Muscle of back (tissue), 11 donors: ENCODE data around the gene MPDZ. TPM values are rescaled to one million over a fixed set of nuclear protein-coding genes. Genes with fewer than 3 reads are reported as not detected.

Experiments used
- DNase-seq, 3 donors: peaks; one replicate each; pipeline versions ENCODE4 v3.0.0 to v3.0.0-alpha.2; 2013
- polyA plus RNA-seq, 10 donors: library from polyadenylated mRNA; unstranded; fragments of 120-200 nt; gene quantifications; one replicate each; pipeline ENCODE4 v1.2.1, GENCODE V29; 2013; ENCODE audit not compliant: insufficient read length in 10 of 10

Gene MPDZ
- polyA plus RNA-seq, 10 donors: 30.2 to 52.0 (median 39.3) TPM

- DNase-seq: no peak
Observed at GRCh38 chr9:13137426-13137825, 142.1 kb downstream of the MPDZ start.

DNA sequence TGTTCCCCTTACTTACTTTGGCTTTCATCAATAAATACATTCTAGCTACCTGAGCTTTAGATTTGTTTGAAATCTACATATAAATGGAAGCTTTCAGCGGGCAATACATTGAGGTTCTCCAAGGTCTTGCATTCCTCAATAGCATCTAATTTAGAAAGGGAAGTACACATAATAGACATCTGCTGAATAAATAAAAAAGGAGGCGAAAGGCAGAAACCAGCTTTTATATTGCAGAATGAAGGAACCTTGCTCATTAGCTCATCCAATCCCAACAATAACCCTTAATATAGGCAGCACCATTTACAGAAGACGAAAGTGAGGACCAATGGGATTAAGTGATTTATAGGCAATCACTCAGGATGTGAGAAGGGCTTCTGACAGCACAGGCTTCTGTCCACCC lies 147.5 kb downstream of the MPDZ start:
- no peak for DNase-seq

- no peak for DNase-seq
Observed at GRCh38 chr9:13131416-13131815, 148.1 kb downstream of the MPDZ start.

DNA sequence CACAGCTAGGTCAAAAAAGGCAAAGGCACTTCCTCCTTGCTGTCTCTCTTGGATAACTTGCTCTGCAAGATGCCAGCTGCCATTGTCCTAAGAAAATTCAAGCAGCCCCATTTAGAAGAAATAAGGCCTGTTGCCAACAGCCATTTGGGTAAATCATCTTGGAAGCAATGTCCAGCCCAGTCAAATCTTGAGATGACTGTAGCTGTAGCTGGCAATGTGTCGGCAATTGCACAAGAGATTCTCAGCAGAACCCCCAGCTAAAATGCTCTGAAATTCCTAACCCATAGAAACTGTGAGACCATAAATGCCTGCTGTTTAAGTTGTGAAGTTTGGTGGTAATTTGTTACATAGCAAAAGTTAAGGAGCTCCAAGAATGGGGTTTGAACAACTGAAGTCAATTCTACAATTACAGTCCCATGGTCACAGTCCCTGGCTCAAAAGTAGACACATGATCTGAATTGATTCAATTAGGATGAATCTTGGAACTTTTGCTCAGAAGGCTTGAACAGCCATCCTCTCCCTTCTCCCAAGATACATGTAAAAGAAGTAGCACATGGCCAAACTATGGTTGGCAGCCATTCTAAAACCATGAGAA lies 151.1 kb downstream of the MPDZ start:
- DNase-seq: peak in 1 of 3 donors; percentile 14

GRCh38 chr9:13127131-13127530 lies 152.4 kb downstream of the MPDZ start:
- peak; percentile 46 to 78 (median 60) for DNase-seq

- no peak for DNase-seq
Observed at GRCh38 chr9:13125261-13125660, 154.2 kb downstream of the MPDZ start.

DNA sequence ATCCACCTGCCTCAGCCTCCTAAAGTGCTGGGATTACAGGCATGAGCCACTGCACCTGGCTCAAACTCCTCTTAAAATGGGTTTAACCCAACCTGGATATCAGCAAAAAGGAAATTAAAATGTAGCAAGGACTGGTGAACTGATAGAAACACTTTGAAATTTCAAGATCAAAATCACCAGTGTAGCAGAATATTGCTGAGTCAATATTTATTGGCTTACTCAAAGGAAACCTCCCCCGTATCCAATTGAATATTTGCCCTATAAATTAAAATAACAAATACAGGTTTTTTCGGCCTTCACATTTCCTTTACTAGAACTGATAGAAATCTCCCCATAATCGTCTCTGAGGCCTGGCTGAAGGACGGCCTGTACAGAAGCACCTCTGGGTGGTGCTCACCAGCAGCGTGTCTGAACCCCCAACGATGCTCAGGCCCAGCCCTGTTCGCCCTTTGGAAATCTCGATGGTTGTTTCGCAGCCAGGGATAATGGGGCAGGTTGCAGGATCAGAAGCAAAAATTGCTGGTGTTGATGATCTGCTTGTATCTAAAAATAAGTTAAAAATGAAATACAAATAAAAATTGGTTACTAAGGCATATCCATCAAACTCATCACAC lies 156.6 kb downstream of the MPDZ start:
- no peak for DNase-seq

DNA sequence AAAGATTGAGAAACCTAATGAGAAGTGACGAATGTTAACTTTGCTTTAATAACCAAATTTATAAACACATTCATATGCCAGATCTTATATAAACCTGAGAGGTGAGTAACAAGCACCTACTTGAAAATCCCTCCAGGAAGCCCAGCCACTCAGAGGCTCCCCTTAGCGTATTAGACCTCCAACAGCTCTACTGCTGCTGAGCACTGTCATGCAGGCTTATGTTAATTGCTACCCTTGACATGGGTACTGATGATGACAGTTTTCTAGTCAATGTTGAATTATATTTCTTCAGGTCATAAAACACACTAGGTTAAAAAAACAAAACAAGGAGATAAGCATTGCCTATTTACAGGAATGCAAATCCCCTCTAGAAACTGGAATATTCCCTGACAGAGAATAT lies 161.2 kb downstream of the MPDZ start:
- DNase-seq: no peak

DNA sequence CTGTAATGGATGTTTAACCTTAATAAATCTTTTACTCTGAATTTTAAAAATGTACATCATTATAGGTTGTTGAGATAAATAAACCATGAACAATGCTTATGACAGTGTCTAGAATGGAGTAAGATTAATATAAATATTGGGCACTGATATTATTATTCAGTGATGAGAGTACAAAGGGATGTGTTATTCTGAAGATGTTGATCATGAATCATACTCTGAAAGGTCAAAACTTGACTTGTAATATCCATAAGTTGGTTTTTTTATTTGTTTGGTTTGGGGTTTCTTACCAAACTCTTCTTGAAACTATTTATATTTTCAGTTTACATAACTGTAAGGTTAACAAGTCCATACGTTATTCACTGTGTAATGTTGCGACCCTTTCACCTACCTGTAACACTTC lies 163.2 kb downstream of the MPDZ start:
- DNase-seq: no peak

DNA sequence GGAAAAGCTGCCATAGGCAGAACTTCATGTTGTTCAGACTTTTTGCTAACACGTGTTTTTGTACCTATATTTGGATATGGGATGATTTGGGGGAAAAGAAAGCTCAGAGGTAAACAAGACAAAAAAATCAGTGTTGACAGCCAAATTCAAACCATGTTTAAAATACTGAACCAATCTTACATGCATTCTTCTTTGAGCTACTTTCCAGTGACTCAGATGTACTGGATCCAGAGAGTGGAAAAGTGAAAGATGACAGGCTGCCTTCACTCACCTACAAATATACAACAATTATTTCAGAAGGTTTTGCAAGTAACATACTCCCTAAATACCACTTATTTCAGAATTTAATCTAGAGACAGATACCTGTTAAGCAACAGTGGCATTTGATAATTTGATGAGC lies 165.7 kb downstream of the MPDZ start:
- DNase-seq: no peak

DNA sequence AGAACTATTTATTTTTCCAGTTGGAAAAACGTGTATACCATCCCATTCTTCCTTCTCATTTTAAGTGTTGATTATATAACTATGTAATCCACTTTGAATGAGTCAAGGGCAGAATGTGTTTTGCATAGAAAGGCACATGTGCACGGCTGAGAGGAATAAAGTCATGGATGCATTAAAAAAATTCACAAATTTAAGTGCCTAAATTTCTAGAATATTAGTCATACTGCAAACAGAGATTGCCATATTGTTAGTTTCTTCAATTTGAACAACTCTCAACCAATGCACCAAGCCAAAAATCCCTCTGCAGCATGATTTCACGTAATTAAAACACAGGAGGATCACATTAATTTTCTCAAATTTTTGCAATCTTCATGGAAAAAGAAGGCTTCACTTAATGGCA lies 166.3 kb downstream of the MPDZ start:
- no peak for DNase-seq

- DNase-seq: no peak
Observed at GRCh38 chr9:13111778-13112177, 167.7 kb downstream of the MPDZ start.

- DNase-seq: peak in 1 of 3 donors; percentile 44
Observed at GRCh38 chr9:13110766-13111417, 168.6 kb downstream of the MPDZ start.

DNA sequence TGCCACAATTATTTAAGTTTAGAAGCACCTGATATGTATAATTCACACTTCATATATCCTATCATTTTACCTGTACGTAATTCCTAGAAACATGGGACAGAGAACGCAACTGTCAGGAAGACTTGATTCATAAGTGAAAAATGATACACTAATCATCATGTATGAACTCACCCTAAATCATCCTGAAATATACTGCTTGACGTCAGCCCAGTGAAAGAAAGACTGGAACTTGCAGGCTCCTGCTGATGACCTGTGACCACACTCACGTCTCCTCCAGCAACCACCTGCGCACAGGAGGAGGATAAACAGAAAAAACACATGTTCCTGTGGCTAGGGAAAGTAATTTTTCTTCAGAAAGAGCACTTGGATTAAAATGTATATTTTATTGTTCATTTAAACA lies 169.7 kb downstream of the MPDZ start:
- DNase-seq: no peak

GRCh38 chr9:13107008-13107407 lies 172.5 kb downstream of the MPDZ start:
- no peak for DNase-seq

DNA sequence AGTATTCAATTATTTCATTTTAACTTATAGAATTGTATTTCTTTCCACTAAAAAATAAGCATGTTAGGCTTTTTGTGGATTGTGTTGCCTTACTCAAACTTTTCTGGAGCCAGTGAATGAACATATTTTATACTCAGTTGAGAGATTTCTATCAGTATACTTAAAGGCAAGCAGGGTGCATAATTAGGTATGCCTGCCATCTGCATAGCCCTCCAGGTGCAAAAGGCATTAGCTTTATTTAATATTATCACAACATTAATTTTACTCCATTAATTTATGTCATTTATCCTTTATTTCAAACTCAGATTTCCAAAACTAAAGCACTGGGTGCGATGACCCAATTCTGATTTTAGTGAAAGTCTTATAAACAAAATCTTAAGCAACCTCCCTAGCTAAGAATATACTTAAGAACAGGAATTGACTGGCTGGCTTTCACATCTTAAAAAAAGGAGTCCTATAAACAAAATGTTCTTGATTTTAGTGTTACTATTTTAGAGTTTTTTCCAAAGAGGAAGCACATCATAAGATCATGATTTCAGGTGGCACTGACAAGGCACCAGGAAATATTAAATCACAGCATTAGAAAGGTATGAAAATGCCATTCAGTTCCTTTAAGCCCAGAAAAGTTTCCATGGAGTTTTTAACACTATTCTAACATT lies 178.4 kb downstream of the MPDZ start:
- no peak for DNase-seq

- DNase-seq: no peak
Observed at GRCh38 chr9:13095056-13095455, 184.4 kb downstream of the MPDZ start.

DNA sequence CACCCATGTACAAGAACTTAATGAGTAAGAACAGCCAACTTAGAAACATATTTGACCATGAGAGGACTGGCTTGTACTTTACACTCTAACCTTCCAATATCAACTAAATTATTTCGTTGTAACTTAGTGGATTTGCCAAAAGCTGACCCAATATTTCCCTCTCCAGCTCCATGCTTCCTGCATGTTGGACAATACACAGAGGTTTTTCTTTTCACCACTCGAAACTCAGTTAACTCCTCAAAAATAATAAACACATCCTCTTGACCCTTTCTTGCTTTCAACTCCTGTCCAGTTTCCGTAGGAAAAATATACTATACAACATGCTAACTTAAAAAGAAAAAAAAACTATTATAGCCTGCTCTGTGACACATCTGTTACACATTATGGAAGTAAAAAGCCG lies 188.9 kb downstream of the MPDZ start:
- peak in 2 of 3 donors; percentile 76 to 87 for DNase-seq

GRCh38 chr9:13089666-13090065 lies 189.8 kb downstream of the MPDZ start:
- no peak for DNase-seq

DNA sequence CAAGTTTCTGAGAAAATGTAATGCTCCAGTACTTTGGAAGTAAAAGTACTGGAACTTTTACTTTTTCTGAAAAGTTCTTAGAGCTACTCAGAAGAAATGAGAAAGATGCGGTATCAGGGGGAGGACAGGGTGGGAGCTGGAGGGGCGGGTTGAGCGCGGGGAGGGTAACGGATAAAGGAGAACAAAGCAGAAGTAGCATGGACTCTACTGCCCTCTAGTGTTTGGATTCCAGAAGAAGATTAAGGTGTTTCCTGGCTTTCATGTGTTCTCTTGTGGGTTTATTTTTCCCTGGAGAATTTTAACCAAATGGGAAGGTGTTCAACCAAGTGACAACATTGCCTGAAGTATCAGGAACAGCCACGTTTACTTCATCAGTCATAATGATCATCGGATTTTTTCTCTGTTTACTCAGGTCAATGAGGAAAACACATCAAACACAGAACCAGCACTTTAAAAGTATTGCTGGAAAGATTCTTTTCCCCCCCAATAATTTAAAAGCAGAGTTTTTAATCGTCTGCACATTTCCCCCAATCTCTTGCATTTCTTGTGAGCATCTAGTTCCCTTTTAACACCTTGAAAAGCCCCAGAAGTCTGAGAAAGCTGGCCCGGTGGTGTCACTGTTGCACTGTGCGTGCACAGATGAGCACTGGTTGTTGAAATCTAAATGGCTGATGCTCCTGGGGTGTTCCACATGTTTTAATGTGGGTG lies 190.6 kb downstream of the MPDZ start:
- peak in 2 of 3 donors; percentile 70 to 85 for DNase-seq

DNA sequence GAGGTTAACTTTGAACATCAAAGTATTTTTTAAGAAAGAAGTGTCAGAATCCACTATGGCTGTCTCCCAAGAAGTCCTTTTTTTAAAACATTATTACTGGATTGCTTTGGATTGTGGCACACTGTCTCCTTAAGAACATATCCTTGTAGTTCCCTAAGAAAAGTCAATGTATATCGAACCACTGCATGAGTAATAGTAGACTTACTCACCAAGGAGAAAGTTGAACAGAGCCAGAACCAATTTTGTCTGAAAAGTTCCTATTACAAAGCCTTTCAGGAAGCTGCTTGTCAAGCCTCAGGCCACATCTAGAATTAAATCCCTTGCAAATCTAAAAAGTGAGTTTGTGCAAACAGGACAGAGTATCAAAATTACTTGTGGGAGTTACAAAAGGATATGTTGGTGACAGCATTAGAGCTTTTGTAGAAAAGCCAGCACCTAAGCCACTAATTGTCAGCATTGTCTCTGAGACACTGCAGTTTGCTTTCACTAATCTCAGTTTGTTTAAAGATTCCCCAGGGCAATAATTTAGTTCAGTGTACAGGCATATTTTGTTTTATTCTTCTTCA lies 195.4 kb downstream of the MPDZ start:
- DNase-seq: no peak

- DNase-seq: no peak
Observed at GRCh38 chr9:13083366-13083765, 196.1 kb downstream of the MPDZ start.
